HG03196 (cell line): Measurements from ENCODE around the gene RIMBP2.

Experiments
- ATAC-seq: cut with Tn5 transposase; IDR thresholded peaks from one replicate; pipeline ENCODE4 v1.9.1; 2021; ENCODE audit not compliant: unreplicated experiment

Gene RIMBP2

DNA sequence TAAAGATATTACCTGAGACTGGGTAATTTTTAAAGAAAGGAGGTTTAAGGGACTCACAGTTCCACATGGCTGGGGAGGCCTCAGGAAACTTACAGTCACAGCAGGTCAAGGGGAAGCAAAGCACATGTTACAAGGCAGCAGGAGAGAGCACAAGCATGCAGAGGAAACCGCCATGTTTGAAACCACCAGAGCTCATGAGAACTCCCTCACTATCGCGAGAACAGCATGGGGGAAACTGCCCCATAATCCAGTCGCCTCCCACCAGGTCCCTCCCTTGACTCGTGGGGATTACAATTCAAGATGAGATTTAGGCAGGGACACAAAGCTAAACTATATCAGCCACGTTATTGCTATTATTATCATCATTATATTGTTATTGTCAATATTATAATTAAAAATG lies 138.7 kb downstream of the RIMBP2 start:
- ATAC-seq, result no peak

DNA sequence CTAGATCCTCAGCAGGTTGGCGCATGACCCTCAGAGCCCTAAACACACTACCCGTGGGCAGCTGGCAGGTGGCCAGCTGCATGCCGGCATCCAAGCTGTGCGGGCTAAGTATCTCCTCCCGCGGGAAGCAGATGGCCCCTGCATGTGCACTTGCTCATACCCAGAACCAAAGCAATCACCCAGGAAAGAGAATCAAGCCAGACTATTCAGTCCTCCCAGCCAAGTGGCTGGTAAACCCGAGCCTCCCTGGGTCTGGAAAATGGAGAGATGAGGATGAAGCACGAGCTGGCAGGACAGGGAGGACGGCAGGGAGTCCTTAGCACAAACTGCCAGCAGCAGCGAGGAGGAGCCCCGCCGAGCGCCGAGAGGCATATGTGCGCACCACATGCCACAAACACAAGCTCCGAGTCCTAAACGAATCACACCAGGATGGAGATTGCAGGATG lies 139.7 kb downstream of the RIMBP2 start:
- no peak for ATAC-seq

DNA sequence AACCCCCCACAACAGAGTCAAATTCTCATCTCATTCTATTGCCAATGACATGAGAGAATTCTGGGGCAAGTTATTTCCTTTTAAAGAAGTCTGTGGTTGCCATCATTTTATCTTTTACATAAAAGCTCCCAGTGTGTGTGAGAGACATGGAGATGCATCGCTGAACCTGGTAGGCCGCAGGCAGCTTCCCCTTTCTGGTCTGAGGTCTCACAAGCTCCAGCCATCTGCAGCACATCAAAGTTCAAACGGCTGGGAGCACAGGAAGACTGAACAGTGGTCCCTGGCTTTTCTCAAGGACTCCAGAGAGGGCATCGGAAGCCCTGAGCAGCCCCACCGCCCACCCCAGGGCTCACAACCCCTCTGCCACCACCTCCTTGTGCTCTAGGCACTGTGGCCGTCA lies 141.7 kb downstream of the RIMBP2 start:
- ATAC-seq, result no peak

DNA sequence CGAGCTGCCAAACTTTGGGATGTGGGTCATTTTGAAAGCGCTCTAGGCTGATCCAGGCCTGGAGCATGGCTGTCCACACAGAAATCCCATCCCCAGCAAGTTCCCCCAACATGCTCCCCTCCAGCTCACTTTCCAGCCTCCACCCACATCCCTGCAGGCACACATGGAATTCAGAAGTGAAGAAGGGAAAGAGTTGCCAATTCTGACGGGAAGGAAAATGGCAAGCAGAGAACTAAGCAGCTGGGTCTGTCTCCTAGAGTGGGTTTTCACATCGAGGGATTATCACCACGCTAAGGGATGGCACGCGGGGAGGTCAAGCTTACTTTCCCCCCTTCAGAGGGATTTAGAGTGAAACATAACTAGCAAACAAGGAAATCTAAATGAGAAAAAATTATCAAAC lies 142.3 kb downstream of the RIMBP2 start:
- ATAC-seq, result no peak

DNA sequence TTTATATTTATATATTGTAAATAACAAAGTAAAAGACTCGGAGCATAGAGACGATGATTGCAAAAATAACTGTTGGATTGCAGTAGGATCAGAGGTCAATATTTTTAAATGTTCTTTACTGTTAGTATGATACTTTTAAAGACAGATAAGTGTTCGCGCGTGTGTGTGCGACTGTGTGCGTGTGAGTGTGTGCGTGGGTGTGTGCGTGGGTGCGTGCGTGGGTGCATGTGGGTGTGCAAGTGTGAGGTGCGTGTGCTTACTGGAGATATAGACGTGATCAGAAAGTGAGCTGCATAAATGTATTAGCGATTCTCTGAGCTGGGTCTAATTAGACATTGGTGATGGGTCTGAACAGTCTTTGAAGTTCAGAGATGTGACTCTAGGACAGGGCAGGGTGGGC lies 142.9 kb downstream of the RIMBP2 start:
- ATAC-seq, result no peak

DNA sequence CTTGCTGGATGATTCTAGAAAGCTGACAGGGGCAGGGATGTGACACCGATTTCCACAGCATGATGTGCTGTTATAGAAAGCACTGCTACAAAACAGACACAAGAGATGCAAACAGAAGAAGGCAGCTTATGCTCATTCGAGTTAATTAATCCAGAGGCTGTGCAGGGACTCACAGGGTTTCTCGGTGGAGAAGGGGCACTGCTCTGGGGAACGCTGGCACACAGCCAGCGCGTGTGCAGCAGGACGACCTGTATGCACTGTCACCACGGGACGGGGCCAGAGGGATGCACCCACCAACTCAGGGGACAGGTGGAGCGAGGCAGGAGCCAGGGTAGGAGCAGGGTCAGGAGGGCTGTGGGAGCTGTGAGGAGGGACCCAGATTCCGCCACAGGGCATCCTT lies 143.5 kb downstream of the RIMBP2 start:
- no peak for ATAC-seq

DNA sequence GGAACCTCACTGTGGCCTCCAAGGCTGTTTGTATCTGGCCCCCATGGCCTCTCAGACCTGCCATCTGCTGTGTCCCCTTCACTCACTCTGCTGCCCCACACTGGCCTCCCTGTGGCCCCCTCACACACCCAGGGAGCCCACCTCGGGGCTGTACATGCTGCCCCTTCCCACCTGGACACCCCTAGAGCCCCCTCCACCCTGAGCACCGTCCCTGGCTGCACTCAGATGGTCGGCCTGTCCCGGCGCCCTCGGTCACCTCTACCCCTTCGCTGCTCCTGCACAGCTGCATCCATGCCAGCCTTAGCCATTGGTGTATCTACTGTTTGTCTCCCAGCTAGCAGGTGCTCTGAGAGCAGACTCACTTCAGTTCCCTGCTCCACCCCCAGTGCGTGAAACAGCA lies 144.4 kb downstream of the RIMBP2 start:
- ATAC-seq, result no peak

DNA sequence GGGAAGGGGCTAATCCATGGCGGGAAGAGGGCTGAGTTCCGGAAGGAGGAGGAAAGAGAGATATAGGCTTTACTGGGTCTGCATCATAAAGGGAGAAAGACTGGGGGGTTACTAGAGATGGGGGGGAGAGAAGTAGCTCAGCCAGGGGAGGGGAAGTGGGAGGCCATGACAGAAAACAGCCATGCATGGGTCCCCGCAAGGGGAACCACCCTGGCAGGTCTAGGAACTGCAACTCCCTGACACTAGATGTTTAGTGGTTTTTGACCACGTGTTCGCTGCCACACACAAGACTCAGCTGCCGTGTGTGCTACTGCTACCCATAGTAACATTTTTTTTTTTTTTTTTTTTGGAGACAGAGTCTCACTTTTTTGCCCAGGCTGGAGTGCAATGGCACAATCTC lies 145.0 kb downstream of the RIMBP2 start:
- no peak for ATAC-seq

DNA sequence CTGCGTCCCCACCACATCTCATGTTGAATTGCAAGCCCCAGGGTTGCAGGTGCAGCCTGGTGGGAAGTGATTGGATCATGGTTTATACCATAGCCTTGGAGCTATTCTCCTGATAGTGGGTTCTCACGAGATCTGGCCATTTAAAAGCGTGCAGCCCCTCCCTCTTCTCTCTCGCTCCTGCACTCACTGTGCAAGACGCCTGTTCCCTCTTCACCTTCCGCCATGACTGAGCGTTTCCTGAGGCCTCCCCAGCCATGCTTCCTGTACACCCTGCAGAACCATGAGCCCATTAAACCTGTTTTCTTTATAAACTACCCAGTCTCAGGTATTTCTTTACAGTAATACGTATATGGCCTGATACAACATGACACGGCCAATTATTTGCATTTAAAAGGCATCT lies 146.6 kb downstream of the RIMBP2 start:
- no peak for ATAC-seq

DNA sequence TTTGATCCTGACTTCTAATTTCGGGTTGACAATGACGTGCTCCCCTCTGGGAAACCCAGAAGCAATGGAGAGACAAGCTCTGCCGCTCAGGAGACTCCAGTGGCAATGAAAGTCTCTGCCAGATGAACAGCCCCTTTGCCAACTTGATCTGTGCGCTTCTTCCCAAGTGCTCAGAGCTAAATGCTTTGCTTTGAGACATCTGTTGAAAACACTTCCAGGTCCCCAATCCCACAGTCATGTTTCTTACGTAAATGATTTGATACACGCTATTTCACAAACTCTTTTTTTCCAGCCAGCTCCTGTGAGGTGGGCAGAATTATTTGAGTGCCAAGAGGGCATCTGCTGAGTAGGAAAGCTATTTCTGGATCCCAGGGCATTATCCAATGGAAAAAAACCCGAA lies 147.6 kb downstream of the RIMBP2 start:
- ATAC-seq, result no peak

DNA sequence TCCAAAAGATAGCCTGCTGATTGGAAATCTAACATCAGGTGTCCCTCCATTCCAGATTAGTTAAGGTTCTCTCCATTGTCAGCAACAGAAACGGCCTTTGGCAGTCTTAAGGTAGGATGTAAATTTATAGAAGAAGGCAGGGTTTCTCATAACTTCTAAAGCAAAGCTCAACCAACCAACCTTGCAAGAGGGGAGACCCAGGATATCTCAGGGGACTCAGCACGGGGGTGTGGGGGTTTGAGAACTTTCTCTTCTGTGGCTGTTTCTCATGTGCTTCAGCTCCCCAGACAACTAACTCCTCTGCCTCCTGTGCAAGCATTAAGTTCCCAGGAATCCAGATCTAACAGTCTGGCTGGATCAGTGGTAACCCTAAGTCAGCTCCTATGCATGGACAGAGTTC lies 148.1 kb downstream of the RIMBP2 start:
- ATAC-seq, result no peak

DNA sequence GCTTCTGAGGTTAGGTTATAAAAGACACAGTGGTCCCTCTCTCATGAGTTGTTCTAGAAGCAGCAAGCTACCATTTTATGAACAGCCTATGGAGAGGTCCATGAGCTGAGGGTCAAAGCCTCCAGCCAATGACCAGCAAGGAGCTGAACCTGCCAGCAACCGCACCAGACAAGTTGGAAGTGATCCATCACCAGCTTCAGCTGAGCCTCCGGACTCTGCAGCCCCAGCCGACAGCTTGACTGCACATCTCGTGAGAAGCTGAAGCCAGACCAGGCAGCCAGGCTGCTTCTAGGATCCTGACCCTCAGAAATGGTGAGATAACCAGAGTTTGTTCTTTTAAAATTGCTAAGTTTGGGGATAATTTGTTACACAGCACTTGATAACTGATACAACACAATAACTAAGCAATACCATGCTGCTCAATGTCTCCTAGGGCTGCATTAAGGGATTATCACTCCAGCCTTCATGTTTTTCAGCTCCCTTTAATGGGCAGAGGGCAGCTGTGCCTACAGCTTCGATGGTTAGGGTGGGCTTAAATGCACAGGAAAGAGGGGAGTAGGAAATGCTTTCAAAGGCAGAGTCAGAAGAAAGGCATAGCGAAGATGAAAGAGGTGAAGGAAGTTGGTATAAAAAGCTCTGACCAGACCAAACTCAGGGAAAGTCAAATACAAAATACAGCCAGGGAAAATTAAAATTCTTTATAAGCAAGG lies 149.5 kb downstream of the RIMBP2 start:
- ATAC-seq, result no peak

DNA sequence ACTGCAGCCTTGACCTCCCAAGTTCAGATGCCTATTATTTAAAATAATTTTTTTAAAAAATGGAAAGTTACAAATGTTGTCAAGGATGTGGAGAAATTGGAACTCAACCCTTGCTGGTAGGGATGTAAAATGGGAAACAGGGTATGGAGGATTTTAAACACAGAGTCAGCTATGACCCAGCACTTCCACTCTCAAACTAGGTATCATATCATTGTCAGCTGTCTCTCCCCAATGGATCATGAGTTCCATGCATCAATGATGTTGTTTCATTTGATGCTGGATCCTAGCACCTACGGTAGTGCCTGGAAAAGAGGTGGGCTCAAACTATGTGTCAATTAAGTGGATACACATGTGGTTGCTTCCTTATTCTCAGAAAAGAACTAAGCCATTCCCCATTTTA lies 150.9 kb downstream of the RIMBP2 start:
- no peak for ATAC-seq

DNA sequence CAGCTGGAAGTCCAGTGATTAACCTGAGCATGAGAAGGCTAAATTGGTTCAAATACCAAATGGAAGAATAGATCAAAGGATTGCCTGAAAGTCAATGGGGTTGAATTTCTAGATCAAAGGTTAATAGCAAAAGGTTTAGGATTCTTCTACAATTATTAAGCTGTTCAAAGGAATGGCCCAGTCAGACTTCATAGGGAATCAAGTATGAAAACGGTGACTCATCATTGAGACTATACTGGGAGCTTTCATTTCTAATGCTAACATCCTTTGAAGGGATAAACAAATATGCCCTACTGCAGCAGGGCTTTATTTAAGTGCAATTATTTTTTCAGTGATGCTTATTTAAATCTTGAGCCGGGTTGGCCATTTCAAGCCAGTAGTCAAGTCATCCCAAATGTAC lies 152.8 kb downstream of the RIMBP2 start:
- ATAC-seq, result no peak

DNA sequence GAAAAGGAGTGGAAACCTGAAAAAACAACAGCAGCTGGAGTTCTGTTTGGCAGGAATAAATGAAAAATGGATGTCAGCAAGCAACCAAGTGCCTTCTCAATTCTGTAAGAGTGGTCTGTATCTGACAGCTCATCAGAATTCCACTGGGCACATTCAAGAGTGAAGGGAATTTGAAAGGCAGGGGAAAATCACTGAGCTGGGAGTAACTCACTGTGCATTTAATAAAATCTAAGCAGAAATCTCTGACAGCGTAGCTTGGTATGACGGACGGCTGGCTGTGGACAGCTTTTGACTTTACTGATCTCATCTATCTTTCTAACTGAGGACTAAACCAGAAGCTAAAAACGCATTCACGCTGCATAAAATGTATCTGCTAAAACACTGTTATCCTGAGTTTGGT lies 153.4 kb downstream of the RIMBP2 start:
- ATAC-seq, result no peak

DNA sequence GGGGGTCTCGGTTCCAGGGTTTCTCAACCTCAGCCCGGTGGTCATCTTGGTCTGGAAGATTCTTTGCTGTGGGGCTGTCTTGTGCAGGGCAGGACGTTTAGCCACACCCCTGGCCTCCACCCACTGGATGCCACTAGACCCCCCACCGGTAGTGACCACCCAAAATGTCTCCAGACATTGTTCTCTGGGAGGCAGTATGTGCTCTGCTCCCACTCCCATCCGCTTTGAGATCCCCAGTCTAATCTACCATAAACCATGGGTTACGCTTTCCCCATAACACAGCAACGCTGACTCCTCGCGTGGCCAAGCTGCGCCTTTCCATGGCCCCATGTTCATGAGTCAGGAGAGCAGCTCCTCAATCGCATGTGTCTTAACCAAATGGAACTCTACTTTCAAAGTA lies 155.8 kb downstream of the RIMBP2 start:
- ATAC-seq, result no peak

DNA sequence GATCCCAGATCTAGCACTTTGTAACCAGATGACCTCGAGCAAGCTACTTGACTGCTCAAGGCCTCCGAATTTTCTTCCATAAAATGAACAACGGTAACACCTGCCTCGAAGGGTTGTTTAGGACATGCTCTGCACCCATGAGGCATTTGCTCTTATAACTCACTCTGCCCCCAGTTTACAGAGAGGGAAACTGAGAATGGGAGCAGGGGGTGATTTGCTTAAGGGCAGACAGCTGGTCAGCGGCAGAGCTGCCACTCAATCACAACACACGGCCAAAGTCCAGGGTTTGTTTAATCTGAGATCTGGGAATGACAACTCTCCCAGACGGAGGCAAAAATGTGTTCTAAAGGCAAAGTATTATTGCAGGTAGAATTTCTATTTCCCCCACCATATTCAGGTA lies 156.3 kb downstream of the RIMBP2 start:
- ATAC-seq, result no peak

DNA sequence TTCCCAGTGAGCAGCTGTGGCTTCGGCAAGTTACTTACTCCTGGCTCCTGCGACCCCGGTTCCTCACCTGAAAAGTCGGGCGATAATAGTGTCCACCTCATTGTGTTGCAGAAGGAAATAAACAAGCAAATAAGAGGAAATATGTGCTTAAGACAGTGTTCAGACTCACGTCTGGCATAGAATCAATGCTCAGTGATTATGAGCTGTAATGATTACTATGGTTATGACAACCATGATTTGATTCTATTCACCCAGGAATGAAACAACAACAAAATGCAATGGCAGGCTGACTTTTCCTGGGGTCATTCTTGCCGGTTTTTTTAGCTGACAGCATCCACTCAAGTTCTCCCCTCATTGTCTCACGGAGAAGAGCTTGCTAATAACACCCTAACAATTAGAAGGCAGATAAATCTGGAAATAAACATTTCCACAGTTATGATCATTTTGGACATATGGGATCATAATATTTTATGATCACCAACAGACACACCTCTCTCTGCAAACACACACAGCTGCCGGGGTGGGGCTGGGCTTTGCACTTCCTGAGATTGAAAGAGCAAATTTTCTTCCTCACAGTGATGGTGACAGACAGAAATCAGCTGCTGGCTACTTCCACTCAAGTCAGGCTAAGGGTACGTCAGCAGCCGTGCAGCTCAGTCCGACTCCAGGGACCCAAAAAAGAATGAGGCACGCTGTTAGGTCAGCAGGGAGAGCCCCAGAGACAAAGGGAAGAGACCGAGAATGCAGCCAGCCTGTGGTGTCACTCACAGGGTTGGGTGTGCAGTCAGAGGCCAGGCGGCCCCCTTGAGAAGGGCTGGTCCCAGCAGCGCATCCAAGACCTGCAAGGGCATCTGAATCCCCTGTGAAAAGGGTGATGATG lies 158.0 kb downstream of the RIMBP2 start:
- ATAC-seq, result no peak

DNA sequence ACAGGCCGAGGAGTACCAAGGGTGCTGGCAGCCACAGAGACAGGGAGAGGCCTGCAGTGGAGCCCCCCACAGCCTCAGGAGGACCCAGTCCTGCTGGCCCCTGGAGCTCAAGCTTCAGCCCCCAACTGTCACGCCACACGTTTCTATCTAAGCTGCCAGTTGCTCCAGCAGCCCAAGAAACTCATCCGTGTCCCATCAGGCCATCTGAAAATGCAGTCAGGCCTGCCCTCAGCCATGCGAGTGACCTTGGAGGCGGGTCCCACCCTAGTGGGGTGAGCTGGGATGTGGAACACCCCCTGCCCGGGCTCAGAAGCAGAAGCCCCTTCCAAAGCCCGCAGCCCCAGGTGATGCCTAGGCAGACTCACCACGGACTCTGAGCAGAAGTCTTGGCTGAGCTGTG lies 158.9 kb downstream of the RIMBP2 start:
- ATAC-seq, result no peak

DNA sequence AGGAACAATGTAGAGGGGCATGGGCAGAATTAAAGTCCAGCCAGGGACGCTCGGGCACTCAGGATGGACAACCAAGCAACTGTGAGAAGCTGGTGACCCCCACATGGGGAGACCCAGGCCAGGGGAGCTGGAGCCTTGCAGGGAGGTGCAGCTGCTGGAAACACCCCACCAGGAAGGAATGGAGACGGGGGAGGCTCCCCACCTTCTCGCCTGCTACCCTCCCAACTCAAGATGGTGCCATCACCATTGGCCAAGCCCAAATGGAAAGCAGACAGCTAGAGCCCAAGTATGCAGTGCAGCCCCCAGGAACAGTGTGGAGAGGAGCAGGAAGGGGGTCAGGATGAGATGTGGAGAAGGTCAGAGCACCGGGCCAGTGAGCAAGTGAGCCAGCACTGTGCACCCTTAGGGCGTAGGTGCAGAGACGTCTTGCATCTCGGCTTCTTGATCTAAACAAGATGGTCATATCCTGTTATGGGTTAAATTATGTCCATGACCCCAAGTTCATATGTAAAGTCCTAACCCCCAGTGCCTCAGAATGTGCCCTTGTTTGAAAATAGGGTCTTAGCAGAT lies 159.5 kb downstream of the RIMBP2 start:
- no peak for ATAC-seq

DNA sequence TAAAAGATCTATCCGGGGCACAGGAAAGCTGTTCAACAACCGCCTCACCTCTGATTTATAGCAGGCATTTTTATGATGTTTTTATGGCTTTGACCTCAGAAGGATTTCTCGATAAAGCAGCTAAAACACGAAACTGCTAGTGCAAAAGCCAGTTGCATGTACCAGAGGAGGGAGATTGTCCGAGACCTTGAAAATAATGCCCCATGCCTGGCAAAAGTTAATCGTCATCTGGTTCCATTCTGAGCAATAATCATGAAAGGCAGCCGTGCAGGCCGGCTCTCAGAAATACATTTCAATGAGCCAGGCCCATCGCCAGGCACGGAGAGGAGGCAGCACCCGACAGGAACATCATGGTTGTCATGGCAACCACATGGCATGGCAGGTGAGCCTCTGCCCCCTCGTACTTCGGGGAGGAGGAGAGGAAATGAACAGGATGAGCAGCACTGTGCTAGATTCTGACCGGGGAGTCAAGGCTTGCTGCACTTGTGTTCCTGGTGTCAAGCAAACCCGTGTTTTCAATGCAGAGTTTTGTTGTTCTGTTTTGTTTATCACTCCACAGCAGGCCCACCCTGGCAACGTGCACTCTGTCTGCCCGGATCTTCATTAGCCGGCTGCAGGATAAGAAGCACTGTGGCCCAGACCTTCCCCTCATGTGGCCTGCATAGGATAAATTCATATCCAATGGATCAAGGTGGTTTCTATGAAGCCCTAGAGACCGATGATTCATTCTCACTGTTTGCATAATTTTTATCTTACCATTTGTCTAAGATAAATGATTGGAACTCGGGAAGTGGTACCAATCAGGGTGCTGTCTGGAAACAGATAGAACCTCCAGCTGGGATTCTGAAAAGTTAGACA lies 160.2 kb downstream of the RIMBP2 start:
- ATAC-seq, result no peak
